LNCAP (cell line): ENCODE measurements around the gene CACHD1.

ENCODE experiments used
- TF ChIP-seq, protein P1 (sequence below): fragments of 450-650 bp; IDR thresholded peaks from 2 replicates; pipeline ENCODE4 v1.5.1; 2017; ENCODE audit warnings: mild to moderate bottlenecking

Gene CACHD1

DNA sequence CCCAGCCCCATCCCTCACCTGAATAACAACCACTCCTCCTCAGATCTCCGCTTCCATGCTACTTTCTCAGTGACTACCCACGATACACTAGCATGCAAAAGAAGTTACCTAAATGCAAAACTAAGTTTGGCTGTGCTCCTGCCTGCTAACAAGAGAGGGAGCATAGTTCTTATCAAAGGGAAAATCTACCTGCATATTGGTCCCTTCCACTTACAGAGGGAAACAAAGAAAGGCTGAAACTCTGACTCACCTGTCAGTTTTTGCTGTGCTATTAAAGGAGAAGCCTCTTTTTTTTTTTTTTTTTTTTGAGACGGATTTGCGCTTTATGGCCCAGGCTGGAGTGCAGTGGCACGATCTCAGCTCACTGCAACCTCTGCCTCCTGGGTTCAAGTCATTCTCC, 231.1 kb downstream of the CACHD1 start:
- TF ChIP-seq, protein P1, sequence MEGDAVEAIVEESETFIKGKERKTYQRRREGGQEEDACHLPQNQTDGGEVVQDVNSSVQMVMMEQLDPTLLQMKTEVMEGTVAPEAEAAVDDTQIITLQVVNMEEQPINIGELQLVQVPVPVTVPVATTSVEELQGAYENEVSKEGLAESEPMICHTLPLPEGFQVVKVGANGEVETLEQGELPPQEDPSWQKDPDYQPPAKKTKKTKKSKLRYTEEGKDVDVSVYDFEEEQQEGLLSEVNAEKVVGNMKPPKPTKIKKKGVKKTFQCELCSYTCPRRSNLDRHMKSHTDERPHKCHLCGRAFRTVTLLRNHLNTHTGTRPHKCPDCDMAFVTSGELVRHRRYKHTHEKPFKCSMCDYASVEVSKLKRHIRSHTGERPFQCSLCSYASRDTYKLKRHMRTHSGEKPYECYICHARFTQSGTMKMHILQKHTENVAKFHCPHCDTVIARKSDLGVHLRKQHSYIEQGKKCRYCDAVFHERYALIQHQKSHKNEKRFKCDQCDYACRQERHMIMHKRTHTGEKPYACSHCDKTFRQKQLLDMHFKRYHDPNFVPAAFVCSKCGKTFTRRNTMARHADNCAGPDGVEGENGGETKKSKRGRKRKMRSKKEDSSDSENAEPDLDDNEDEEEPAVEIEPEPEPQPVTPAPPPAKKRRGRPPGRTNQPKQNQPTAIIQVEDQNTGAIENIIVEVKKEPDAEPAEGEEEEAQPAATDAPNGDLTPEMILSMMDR = no peak

GRCh38 chr1:64701886-64702285, 232.0 kb downstream of the CACHD1 start:
- TF ChIP-seq, protein P1 = no peak

- TF ChIP-seq, protein P1 = no peak
These were observed 233.7 kb downstream of the CACHD1 start for GRCh38 chr1:64703600-64703999.

DNA sequence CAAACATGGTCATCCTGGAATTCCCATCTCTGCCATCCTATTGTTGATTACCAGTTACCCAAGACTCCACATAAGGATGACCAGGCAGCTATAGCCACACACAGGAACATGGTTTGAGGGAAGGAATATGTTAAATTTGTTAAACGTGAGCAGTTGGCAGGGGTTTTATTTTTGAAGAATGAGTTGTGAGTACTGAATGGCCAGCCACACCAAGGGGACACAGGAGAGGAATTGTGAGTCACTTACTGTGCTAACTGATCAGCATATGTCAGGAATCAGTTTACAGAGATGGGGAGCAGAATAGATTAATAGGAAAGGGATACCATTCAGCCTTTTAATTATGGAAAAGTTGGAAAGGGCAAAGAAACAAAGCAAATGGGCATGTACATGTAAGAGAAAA, 235.7 kb downstream of the CACHD1 start:
- TF ChIP-seq, protein P1 = no peak

GRCh38 chr1:64711266-64711665, 241.3 kb downstream of the CACHD1 start:
- TF ChIP-seq, protein P1 = no peak

- TF ChIP-seq, protein P1 = no peak
These were observed 242.1 kb downstream of the CACHD1 start for GRCh38 chr1:64712049-64712448.

DNA sequence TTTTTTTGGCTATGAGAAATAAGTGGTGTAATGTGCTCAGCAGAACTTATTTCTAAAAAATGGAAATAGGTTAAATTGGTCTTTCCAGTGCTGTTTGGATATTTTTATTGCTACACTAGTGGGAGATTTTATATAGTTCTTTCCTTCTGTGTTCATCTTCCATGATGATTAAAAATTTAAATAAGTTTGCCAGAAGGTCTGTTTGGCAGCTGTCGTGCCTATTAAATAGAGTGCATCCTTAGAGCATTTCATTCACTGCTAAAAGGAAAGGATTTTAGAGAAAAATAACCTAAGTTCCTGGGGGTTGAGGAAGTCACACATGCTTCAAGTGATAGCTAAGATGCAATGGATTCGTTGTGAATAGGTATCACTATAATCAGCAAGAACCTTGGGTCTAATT, 245.3 kb downstream of the CACHD1 start:
- TF ChIP-seq, protein P1 = no peak

GRCh38 chr1:64721135-64721534, 251.2 kb downstream of the CACHD1 start:
- TF ChIP-seq, protein P1 = no peak
